SK-N-SH (cell line): ENCODE measurements around the gene RGS10. TPM values are rescaled to one million over a fixed set of nuclear protein-coding genes. Genes with fewer than 3 reads are reported as not detected.

Source experiments
- CTCF ChIA-PET: fragments of 300-600, 350-600 bp; formaldehyde crosslinking; extraction: SDS; loops from one replicate; lab custom pipeline; 2021; lab: Yijun Ruan, JAX
- POLR2A ChIA-PET: fragments of 350-600 bp; sonication (Branson Sonifier 250); formaldehyde crosslinking; extraction: SDS; loops from one replicate; lab custom pipeline; 2020; ENCODE audit warnings: antibody characterized with exemption, inconsistent platforms; lab: Yijun Ruan, JAX
- DNase-seq: peaks from one replicate; pipeline ENCODE4 v3.0.0; 2012
- H2AFZ ChIP-seq: fragments of 200-600 bp; sonication (generic); 2 replicates; pipeline ENCODE4 v1.8.1; 2016; ENCODE audit warnings: antibody characterized with exemption, mild to moderate bottlenecking, low read depth
- H3F3A ChIP-seq: fragments of 200-600 bp; sonication (generic); replicated peaks from 2 replicates; pipeline ENCODE3; 2016; ENCODE audit warnings: antibody characterized with exemption, mild to moderate bottlenecking; ENCODE audit not compliant: insufficient read depth
- H3K27ac ChIP-seq, 2 experiments: fragments of 200-500 bp in 1 of 2; fragments of 200-600 bp in 1 of 2; sonication (Bioruptor generic) in 1 of 2; sonication (generic), shearing (Covaris generic) in 1 of 2; 2 replicates each; pipeline versions ENCODE4 v1.5.1 to v1.6.1; 2014 to 2016; ENCODE audit warnings: low read depth in 2 of 2, inconsistent platforms in 1 of 2, low read length in 1 of 2, mild to moderate bottlenecking in 1 of 2, mixed read lengths in 1 of 2
- H3K27me3 ChIP-seq: fragments of 200-600 bp; sonication (generic), shearing (Covaris generic); 2 replicates; pipeline ENCODE4 v1.6.1; 2016; ENCODE audit warnings: mixed run types; ENCODE audit not compliant: insufficient read depth
- H3K36me3 ChIP-seq, 2 experiments: fragments of 200-500 bp in 1 of 2; fragments of 200-600 bp in 1 of 2; sonication (Bioruptor generic) in 1 of 2; sonication (generic) in 1 of 2; replicated peaks in 1 of 2; 2 replicates each; pipeline versions ENCODE3 to v1.5.1; 2014 to 2016; ENCODE audit warnings: low read length in 1 of 2, mild to moderate bottlenecking in 1 of 2; ENCODE audit not compliant: insufficient read depth in 2 of 2, control insufficient read depth in 1 of 2
- H3K4me1 ChIP-seq, 2 experiments: fragments of 200-500 bp in 1 of 2; fragments of 200-600 bp in 1 of 2; sonication (Bioruptor generic) in 1 of 2; sonication (generic), shearing (Covaris generic) in 1 of 2; 2 replicates each; pipeline versions ENCODE4 v1.5.1 to v1.6.1; 2014 to 2016; ENCODE audit warnings: low read depth in 1 of 2, low read length in 1 of 2, mixed run types in 1 of 2; ENCODE audit not compliant: insufficient read depth in 2 of 2, control insufficient read depth in 1 of 2
- H3K4me2 ChIP-seq: fragments of 200-600 bp; sonication (generic), shearing (Covaris generic); 2 replicates; pipeline ENCODE4 v1.6.1; 2017; ENCODE audit warnings: mixed run types
- H3K4me3 ChIP-seq, 2 experiments: fragments of 200-500 bp in 1 of 2; fragments of 200-600 bp in 1 of 2; sonication (Bioruptor generic) in 1 of 2; sonication (generic), shearing (Covaris generic) in 1 of 2; 2 replicates each; pipeline versions ENCODE4 v1.5.1 to v1.8.1; 2014 to 2016; ENCODE audit warnings: low read depth in 2 of 2, inconsistent platforms in 1 of 2, low read length in 1 of 2, mild to moderate bottlenecking in 1 of 2, mixed read lengths in 1 of 2, moderate library complexity in 1 of 2
- H3K79me2 ChIP-seq: fragments of 200-600 bp; sonication (generic); 2 replicates; pipeline ENCODE4 v1.8.1; 2017; ENCODE audit warnings: mild to moderate bottlenecking; ENCODE audit not compliant: insufficient read depth
- H3K9ac ChIP-seq: fragments of 200-600 bp; sonication (generic); 2 replicates; pipeline ENCODE4 v1.6.1; 2017; ENCODE audit warnings: mixed run types
- H3K9me2 ChIP-seq: fragments of 200-600 bp; sonication (generic); 2 replicates; pipeline ENCODE4 v1.6.1; 2017; ENCODE audit warnings: mixed run types
- H3K9me3 ChIP-seq: fragments of 200-600 bp; sonication (generic); 2 replicates; pipeline ENCODE4 v1.6.1; 2017; ENCODE audit warnings: mixed run types, mild to moderate bottlenecking, moderate library complexity
- H4K20me1 ChIP-seq: fragments of 200-600 bp; sonication (generic); 2 replicates; pipeline ENCODE4 v1.6.1; 2017; ENCODE audit warnings: mild to moderate bottlenecking, mixed run types; ENCODE audit not compliant: insufficient read depth
- CHD2 ChIP-seq: fragments of 150-350 bp; IDR thresholded peaks from 2 replicates; pipeline ENCODE4 v1.6.1; 2018; ENCODE audit warnings: low read length; ENCODE audit not compliant: partially characterized antibody
- EP300 ChIP-seq, 2 experiments: IDR thresholded peaks; 2 replicates each; pipeline versions ENCODE4 v1.4.0 to v1.6.1; 2012; ENCODE audit warnings: borderline replicate concordance in 1 of 2, low read depth in 1 of 2, low read length in 1 of 2
- EZH2phosphoT487 ChIP-seq: fragments of 200-600 bp; sonication (generic); IDR thresholded peaks from 2 replicates; pipeline ENCODE4 v1.6.1; 2017; ENCODE audit warnings: low read depth, mixed run types, mild to moderate bottlenecking, antibody characterized with exemption, moderate library complexity, borderline replicate concordance
- GATA2 ChIP-seq: sonication (generic); formaldehyde crosslinking; IDR thresholded peaks from 2 replicates; pipeline ENCODE4 v1.5.0; 2020; ENCODE audit warnings: mild to moderate bottlenecking, missing genetic modification reagents
- MEF2A ChIP-seq: IDR thresholded peaks from 2 replicates; pipeline ENCODE4 v1.4.0; 2012; ENCODE audit warnings: low read depth, borderline replicate concordance
- NFIC ChIP-seq: IDR thresholded peaks from 2 replicates; pipeline ENCODE4 v1.4.0; 2012; ENCODE audit warnings: borderline replicate concordance
- RAD21 ChIP-seq: IDR thresholded peaks from 2 replicates; pipeline ENCODE4 v1.6.1; 2012; ENCODE audit warnings: mild to moderate bottlenecking, low read length
- RCOR1 ChIP-seq: fragments of 150-350 bp; IDR thresholded peaks from 2 replicates; pipeline ENCODE4 v1.6.1; 2017; ENCODE audit warnings: antibody characterized with exemption, low read length
- RFX5 ChIP-seq: IDR thresholded peaks from 2 replicates; pipeline ENCODE4 v1.6.1; 2012; ENCODE audit warnings: mild to moderate bottlenecking, improper control_type of control experiment, low read length
- RXRA ChIP-seq: IDR thresholded peaks from 2 replicates; pipeline ENCODE4 v1.4.0; 2012; ENCODE audit warnings: low read depth, mild to moderate bottlenecking, borderline replicate concordance
- SMC3 ChIP-seq: IDR thresholded peaks from 2 replicates; pipeline ENCODE4 v1.6.1; 2012; ENCODE audit warnings: low read depth, low read length, improper control_type of control experiment
- TAF1 ChIP-seq: IDR thresholded peaks from 2 replicates; pipeline ENCODE4 v1.6.1; 2012; ENCODE audit warnings: low read depth, mild to moderate bottlenecking, low read length, moderate library complexity, borderline replicate concordance
- TCF12 ChIP-seq: IDR thresholded peaks from 2 replicates; pipeline ENCODE4 v1.4.0; 2012
- TEAD4 ChIP-seq: IDR thresholded peaks from 2 replicates; pipeline ENCODE4 v1.4.0; 2012; ENCODE audit warnings: mild to moderate bottlenecking, borderline replicate concordance; ENCODE audit not compliant: insufficient read depth
- YY1 ChIP-seq: IDR thresholded peaks from 2 replicates; pipeline ENCODE4 v1.4.0; 2012; ENCODE audit warnings: low read depth, mild to moderate bottlenecking
- WGBS: methylation state at CpG from one replicate; pipeline ENCODE4 v1.1.6; 2017; ENCODE audit warnings: low lambda C conversion rate; 5-methylcytosine and 5-hydroxymethylcytosine counted together
- polyA plus RNA-seq, 3 experiments: library from polyadenylated mRNA; depleted of rRNA; stranded (reverse); fragments of >200 nt; gene quantifications; 2 replicates each; pipeline ENCODE4 v1.2.3, GENCODE V29; 2012
- TF ChIP-seq, protein P1 (sequence below): fragments of 150-350 bp; IDR thresholded peaks from 2 replicates; pipeline ENCODE4 v1.6.1; 2016; ENCODE audit warnings: mild to moderate bottlenecking, low read depth, low read length
- TF ChIP-seq, protein P2 (sequence below): IDR thresholded peaks from 2 replicates; pipeline ENCODE4 v1.4.0; 2012; ENCODE audit warnings: low read depth, borderline replicate concordance
- TF ChIP-seq, protein P3 (sequence below): IDR thresholded peaks from 2 replicates; pipeline ENCODE4 v1.6.1; 2012; ENCODE audit warnings: mild to moderate bottlenecking, low read depth, low read length, moderate library complexity
- TF ChIP-seq, protein P4 (sequence below): IDR thresholded peaks from 2 replicates; pipeline ENCODE4; 2012
- TF ChIP-seq, protein P5 (sequence below): fragments of 200-600 bp; sonication (generic); IDR thresholded peaks from 2 replicates; pipeline ENCODE4 v1.6.1; 2017; ENCODE audit warnings: antibody characterized with exemption, mild to moderate bottlenecking, moderate library complexity

The RGS10 gene
- polyA plus RNA-seq, 1 of the 3 experiments (the other 2 are of a cell fraction) = 44.6 TPM

DNA sequence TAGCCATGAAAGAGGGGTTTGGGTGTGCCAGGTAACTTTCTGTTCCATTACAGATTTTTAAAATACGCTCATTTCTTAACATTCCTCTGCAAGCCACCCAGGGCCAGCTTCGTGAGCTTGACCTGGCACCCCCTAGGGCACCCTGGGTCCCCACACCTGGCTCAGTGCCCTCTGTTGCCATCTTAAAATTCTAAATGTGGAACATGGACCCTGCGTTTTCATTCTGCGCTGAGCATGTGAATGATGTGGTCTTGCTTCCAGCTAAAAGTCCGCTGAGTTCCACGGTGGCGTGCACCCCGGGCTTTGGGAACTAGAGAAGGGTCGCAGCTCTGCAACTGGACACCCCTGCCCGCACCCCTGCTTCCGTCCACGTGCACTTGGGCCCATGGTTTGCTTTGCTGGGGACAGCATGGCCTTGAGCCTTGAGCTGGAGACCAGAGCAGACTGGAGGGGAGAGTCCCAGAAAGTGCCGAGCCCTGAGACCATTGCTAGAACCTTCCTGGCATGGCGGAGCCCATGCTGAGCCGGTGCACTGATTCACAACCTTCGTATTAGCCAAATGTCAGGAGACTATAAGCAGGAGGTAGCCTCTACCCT lies 91.1 kb downstream of the RGS10 start:
- Histone ChIP-seq H2AFZ (no peak overlapping the region), H3K79me2 (no peaks in the 10 kb centered on the region), H3K27me3 (no peaks in the 10 kb centered on the region), H3K9me3 (no peaks in the 10 kb centered on the region), H3K9me2 (no peaks in the 10 kb centered on the region), H3K9ac (no peak overlapping the region), H4K20me1 (no peaks in the 10 kb centered on the region), H3K36me3 (peaks cover 0 to 9% of the 10 kb centered on the region in 2 experiments), H3K27ac (no peak overlapping the region), H3K4me3 (no peak overlapping the region), H3K4me1 (peaks cover 0 to 10% of the 10 kb centered on the region in 2 experiments; a peak in 1 of 4 replicates), H3F3A (no peaks in the 10 kb centered on the region), H3K4me2 (no peak overlapping the region; the same call in 1 of the 2 replicates)
- TF ChIP-seq, protein P1, sequence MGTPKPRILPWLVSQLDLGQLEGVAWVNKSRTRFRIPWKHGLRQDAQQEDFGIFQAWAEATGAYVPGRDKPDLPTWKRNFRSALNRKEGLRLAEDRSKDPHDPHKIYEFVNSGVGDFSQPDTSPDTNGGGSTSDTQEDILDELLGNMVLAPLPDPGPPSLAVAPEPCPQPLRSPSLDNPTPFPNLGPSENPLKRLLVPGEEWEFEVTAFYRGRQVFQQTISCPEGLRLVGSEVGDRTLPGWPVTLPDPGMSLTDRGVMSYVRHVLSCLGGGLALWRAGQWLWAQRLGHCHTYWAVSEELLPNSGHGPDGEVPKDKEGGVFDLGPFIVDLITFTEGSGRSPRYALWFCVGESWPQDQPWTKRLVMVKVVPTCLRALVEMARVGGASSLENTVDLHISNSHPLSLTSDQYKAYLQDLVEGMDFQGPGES = no peak
- no peak for TF ChIP-seq SMC3
- TF ChIP-seq, protein P2, sequence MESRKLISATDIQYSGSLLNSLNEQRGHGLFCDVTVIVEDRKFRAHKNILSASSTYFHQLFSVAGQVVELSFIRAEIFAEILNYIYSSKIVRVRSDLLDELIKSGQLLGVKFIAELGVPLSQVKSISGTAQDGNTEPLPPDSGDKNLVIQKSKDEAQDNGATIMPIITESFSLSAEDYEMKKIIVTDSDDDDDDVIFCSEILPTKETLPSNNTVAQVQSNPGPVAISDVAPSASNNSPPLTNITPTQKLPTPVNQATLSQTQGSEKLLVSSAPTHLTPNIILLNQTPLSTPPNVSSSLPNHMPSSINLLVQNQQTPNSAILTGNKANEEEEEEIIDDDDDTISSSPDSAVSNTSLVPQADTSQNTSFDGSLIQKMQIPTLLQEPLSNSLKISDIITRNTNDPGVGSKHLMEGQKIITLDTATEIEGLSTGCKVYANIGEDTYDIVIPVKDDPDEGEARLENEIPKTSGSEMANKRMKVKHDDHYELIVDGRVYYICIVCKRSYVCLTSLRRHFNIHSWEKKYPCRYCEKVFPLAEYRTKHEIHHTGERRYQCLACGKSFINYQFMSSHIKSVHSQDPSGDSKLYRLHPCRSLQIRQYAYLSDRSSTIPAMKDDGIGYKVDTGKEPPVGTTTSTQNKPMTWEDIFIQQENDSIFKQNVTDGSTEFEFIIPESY = no peak
- TF ChIP-seq MEF2A = no peak
- no peak for TF ChIP-seq NFIC
- TF ChIP-seq, protein P3, sequence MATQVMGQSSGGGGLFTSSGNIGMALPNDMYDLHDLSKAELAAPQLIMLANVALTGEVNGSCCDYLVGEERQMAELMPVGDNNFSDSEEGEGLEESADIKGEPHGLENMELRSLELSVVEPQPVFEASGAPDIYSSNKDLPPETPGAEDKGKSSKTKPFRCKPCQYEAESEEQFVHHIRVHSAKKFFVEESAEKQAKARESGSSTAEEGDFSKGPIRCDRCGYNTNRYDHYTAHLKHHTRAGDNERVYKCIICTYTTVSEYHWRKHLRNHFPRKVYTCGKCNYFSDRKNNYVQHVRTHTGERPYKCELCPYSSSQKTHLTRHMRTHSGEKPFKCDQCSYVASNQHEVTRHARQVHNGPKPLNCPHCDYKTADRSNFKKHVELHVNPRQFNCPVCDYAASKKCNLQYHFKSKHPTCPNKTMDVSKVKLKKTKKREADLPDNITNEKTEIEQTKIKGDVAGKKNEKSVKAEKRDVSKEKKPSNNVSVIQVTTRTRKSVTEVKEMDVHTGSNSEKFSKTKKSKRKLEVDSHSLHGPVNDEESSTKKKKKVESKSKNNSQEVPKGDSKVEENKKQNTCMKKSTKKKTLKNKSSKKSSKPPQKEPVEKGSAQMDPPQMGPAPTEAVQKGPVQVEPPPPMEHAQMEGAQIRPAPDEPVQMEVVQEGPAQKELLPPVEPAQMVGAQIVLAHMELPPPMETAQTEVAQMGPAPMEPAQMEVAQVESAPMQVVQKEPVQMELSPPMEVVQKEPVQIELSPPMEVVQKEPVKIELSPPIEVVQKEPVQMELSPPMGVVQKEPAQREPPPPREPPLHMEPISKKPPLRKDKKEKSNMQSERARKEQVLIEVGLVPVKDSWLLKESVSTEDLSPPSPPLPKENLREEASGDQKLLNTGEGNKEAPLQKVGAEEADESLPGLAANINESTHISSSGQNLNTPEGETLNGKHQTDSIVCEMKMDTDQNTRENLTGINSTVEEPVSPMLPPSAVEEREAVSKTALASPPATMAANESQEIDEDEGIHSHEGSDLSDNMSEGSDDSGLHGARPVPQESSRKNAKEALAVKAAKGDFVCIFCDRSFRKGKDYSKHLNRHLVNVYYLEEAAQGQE = no peak
- TF ChIP-seq RXRA = no peak
- TF ChIP-seq TAF1 = no peak
- TF ChIP-seq, protein P4, sequence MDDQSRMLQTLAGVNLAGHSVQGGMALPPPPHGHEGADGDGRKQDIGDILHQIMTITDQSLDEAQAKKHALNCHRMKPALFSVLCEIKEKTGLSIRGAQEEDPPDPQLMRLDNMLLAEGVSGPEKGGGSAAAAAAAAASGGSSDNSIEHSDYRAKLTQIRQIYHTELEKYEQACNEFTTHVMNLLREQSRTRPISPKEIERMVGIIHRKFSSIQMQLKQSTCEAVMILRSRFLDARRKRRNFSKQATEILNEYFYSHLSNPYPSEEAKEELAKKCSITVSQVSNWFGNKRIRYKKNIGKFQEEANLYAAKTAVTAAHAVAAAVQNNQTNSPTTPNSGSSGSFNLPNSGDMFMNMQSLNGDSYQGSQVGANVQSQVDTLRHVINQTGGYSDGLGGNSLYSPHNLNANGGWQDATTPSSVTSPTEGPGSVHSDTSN = no peak
- no peak for TF ChIP-seq TEAD4
- no peak for TF ChIP-seq CHD2
- no peak for TF ChIP-seq EZH2phosphoT487
- no peak for TF ChIP-seq TCF12
- TF ChIP-seq, protein P5, sequence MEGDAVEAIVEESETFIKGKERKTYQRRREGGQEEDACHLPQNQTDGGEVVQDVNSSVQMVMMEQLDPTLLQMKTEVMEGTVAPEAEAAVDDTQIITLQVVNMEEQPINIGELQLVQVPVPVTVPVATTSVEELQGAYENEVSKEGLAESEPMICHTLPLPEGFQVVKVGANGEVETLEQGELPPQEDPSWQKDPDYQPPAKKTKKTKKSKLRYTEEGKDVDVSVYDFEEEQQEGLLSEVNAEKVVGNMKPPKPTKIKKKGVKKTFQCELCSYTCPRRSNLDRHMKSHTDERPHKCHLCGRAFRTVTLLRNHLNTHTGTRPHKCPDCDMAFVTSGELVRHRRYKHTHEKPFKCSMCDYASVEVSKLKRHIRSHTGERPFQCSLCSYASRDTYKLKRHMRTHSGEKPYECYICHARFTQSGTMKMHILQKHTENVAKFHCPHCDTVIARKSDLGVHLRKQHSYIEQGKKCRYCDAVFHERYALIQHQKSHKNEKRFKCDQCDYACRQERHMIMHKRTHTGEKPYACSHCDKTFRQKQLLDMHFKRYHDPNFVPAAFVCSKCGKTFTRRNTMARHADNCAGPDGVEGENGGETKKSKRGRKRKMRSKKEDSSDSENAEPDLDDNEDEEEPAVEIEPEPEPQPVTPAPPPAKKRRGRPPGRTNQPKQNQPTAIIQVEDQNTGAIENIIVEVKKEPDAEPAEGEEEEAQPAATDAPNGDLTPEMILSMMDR = no peak
- no peak for TF ChIP-seq YY1
- no peak for TF ChIP-seq EP300 (IDR thresholded peaks at IDR 0.05; ENCODE audit: borderline replicate concordance in 1 of 2, low read depth in 1 of 2, low read length in 1 of 2)
- no peak for TF ChIP-seq RAD21
- TF ChIP-seq RFX5 = no peak
- TF ChIP-seq GATA2 (CRISPR knock-in tag) = no peak
- TF ChIP-seq RCOR1 = no peak
- ChIA-PET POLR2A (no interaction called here), CTCF (interaction anchor here (0.8 to 19.8 kb wide), 2 partner anchors 34 to 247 kb away, joined by 3 to 505 read pairs; partner anchors contain the start of gene GRK5)
- 97% methylated on average over 12 of the region's 16 CpGs for WGBS
- DNase-seq = no peak
